TTC549 (cell line): ENCODE results near the gene BGN.

Experiments used
- FAIRE-seq: peaks from 2 replicates; lab custom pipeline; 2012; peaks lifted over from hg19 to GRCh38; lab: Jason Lieb, UNC

Gene BGN

GRCh38 chrX:153494541-153495361, at the start of gene BGN:
Gene BGN (plus strand): TSS chrX:153494980. CDS start chrX:153504632, 9,652 bp downstream.
- FAIRE-seq = no peak

GRCh38 chrX:153445106-153445855, 49.5 kb upstream of the BGN start:
- no peak for FAIRE-seq

GRCh38 chrX:153445856-153446635, 48.7 kb upstream of the BGN start, which contains the start of gene TREX2:
Gene TREX2 (minus strand): TSS chrX:153446056. CDS start chrX:153445430, 626 bp downstream.
- no peak for FAIRE-seq

- FAIRE-seq = no peak
Observed at GRCh38 chrX:153446636-153446936, 48.2 kb upstream of the BGN start.

GRCh38 chrX:153446950-153447580, 47.7 kb upstream of the BGN start:
- no peak for FAIRE-seq

GRCh38 chrX:153447581-153447960, 47.2 kb upstream of the BGN start:
- FAIRE-seq = no peak

GRCh38 chrX:153448556-153449367, 46.0 kb upstream of the BGN start:
- FAIRE-seq = no peak

- FAIRE-seq = no peak
Observed at GRCh38 chrX:153449368-153450113, 45.2 kb upstream of the BGN start.

GRCh38 chrX:153450114-153450948, 44.4 kb upstream of the BGN start:
- no peak for FAIRE-seq

GRCh38 chrX:153450949-153451277, 43.9 kb upstream of the BGN start:
- no peak for FAIRE-seq

GRCh38 chrX:153454901-153455550, 39.8 kb upstream of the BGN start:
- FAIRE-seq = no peak

GRCh38 chrX:153455571-153455970, 39.2 kb upstream of the BGN start:
- FAIRE-seq = no peak

- FAIRE-seq = no peak
Observed at GRCh38 chrX:153456161-153456560, 38.6 kb upstream of the BGN start.

GRCh38 chrX:153456704-153457103, 38.1 kb upstream of the BGN start:
- FAIRE-seq = no peak

- FAIRE-seq = no peak
Observed at GRCh38 chrX:153457136-153457825, 37.5 kb upstream of the BGN start.

- FAIRE-seq = no peak
Observed at GRCh38 chrX:153457827-153458466, 36.8 kb upstream of the BGN start.

GRCh38 chrX:153458476-153458875, 36.3 kb upstream of the BGN start:
- FAIRE-seq = no peak

- FAIRE-seq = no peak
Observed at GRCh38 chrX:153459986-153460385, 34.8 kb upstream of the BGN start.
